OCI-LY7 (cell line): ENCODE data around the gene SLC25A22.

ENCODE experiments used
- CTCF ChIP-seq: fragments of 200-600 bp; sonication (generic); conservative IDR thresholded peaks from 2 replicates; pipeline ENCODE4 v1.5.1; 2014; ENCODE audit warnings: mild to moderate bottlenecking, antibody characterized with exemption, low read length, moderate library complexity, mixed read lengths
- EZH2phosphoT487 ChIP-seq: fragments of 200-600 bp; sonication (generic); IDR thresholded peaks from 2 replicates; pipeline ENCODE4 v1.6.1; 2018; ENCODE audit warnings: low read depth, borderline replicate concordance, mild to moderate bottlenecking, mixed run types, antibody characterized with exemption, low read length, moderate library complexity, mixed read lengths

DNA sequence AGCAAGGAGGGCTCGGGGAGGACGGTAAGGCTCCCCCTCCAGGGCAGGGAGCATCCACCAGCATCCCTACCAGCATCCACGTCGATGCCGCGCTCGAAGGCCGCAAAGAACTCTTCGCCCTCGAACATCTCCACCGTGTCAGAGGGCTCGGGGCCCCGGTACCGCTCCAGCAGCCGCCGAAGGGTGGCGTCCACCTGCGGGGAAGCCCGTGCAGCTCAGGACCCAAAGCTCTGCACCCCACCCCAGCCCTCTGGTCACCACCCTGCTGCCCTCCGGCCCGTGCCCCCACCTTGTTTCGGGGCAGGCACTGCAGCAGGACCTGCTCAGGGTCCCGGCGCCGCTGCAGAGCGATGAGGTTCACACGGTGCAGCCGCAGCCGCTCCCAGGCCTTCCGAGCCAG is 2.4 kb upstream of the SLC25A22 start:
- TF ChIP-seq CTCF (no peak), EZH2phosphoT487 (no peak)
